Measurements from ENCODE around the gene PIEZO2.

DNA sequence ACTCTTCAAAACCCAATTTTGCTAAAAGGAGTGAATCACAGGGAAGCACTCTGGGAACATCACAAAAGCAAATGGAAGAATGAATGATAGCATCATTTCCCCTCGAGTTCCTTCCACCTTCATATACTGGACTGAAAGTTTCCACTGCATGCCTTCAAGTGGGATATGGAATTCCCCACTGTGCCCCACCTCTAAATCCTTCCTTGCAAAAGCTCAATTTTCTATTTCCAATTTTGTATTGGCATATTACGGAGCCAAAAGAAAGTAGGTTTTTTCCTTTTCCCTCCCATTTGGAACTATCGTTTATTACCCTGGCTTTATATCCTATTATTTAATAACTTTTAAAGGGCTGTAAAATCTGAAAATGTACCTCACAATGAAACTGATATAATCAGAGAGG, 149.3 kb downstream of the PIEZO2 start:
- TF ChIP-seq, protein P1, sequence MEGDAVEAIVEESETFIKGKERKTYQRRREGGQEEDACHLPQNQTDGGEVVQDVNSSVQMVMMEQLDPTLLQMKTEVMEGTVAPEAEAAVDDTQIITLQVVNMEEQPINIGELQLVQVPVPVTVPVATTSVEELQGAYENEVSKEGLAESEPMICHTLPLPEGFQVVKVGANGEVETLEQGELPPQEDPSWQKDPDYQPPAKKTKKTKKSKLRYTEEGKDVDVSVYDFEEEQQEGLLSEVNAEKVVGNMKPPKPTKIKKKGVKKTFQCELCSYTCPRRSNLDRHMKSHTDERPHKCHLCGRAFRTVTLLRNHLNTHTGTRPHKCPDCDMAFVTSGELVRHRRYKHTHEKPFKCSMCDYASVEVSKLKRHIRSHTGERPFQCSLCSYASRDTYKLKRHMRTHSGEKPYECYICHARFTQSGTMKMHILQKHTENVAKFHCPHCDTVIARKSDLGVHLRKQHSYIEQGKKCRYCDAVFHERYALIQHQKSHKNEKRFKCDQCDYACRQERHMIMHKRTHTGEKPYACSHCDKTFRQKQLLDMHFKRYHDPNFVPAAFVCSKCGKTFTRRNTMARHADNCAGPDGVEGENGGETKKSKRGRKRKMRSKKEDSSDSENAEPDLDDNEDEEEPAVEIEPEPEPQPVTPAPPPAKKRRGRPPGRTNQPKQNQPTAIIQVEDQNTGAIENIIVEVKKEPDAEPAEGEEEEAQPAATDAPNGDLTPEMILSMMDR (IDR thresholded peaks at IDR 0.05; ENCODE audit: insufficient read depth, low read length, poor library complexity, severe bottlenecking) = no peak
- no peak for TF ChIP-seq EZH2phosphoT487 (conservative IDR thresholded peaks at IDR 0.05; ENCODE audit: low read length)

All from SU-DHL-6 (cell line).